ENCODE data around the gene RPS6KB2. TPM values are rescaled to one million over a fixed set of nuclear protein-coding genes. Genes with fewer than 3 reads are reported as not detected.

Gene RPS6KB2
- total and polyA plus RNA-seq, 2 experiments from 2014 or later: 29.5 to 41.3 TPM

DNA sequence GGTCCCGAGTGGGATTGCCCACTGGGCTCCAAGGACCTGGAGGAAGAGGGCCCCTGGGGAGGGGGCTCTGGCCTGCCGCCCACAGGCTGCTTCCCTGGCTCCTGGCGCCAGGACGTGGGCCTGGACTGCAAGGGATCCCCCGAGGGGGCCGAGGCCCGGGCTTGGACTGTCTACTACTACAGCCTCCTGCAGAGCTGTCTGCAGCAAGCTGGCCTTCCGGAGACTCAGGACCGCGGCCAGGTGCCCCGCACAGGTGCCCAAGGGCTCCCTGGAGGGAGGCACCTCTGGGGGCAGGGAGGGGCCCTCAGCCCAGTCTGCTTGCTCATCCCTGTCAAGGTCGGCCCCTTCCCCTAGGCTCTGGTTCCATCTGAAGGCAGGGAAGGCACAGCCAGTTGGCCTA, 10.9 kb upstream of the RPS6KB2 start:
- no peak overlapping the region for H3K27ac Mint-ChIP-seq
- Histone ChIP-seq H3K9me2 (ENCODE audit: insufficient read depth) (no peaks in the 10 kb centered on the region), H3K4me2 (no peak overlapping the region), H4K20me1 (replicated peaks; ENCODE audit: insufficient read depth) (no peaks in the 10 kb centered on the region), H3F3A (replicated peaks; ENCODE audit: low read depth) (no peaks in the 10 kb centered on the region), H3K79me2 (replicated peaks; ENCODE audit: insufficient read depth) (no peaks in the 10 kb centered on the region), H3K4me1 (ENCODE audit: insufficient read depth) (peaks cover 15% of the 10 kb centered on the region; the same call in 1 of the 2 replicates), H3K4me3 (no peak overlapping the region), H3K27ac (ENCODE audit: low read depth) (no peak overlapping the region), H3K27me3 (ENCODE audit: insufficient read depth) (peaks cover 16% of the 10 kb centered on the region; the same call in 1 of the 2 replicates), H3K36me3 (ENCODE audit: insufficient read depth) (no peaks in the 10 kb centered on the region), H2AFZ (no peak overlapping the region)
- TF ChIP-seq NANOG (IDR thresholded peaks at IDR 0.05; ENCODE audit: borderline replicate concordance): no peak
- TF ChIP-seq STAT1 (IDR thresholded peaks at IDR 0.05; ENCODE audit: unreplicated experiment): no peak
- ATAC-seq (no peak), DNase-seq (ENCODE audit: low spot score) (no peak)
- H3K36me3 Mint-ChIP-seq (ENCODE audit: low read depth): no peaks in the 10 kb centered on the region
- no peak overlapping the region; the same call in 2 of the 3 replicates for H3K4me3 Mint-ChIP-seq
- H3K9me3 Mint-ChIP-seq: no peaks in the 10 kb centered on the region
- peaks cover 23% of the 10 kb centered on the region for H3K27me3 Mint-ChIP-seq (ENCODE audit: insufficient read depth, low read depth, poor library complexity)
- peaks cover 13% of the 10 kb centered on the region for H3K4me1 Mint-ChIP-seq

DNA sequence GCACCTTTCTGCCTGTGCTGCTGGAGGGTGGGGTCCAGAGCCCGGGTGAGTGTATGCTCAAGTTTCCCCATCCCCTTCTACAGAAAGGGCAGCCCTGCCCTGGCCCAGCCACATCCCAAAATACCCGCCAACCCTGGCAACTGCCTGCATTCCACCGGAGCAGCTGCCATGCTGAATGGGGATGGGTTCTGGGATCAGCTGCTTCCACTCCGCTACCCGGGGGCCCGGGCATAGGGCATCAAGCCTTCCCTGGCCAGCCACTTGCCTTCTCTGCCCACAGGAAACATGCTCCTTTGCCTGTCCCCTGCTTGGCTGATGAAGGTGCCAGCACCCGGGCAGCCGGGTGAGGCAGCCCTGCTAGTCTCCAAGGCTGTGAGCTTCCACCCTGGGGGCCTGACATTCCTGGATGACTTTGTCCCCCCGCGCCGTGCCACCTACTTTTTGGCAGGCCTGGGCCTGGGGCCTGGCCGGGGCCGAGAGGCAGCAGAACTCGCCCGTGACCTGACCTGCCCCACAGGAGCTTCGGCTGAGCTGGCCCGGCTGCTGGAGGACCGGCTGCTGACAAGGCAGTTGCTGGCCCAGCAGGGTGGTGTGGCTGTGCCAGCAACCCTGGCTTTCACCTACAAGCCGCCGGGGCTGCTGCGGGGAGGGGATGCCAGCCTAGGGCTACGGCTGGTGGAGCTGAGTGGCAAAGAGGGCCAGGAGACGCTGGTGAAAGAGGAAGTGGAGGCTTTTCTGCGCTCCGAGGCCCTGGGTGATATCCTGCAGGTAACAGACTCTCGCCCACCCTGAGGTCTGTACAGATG, 9.6 kb upstream of the RPS6KB2 start:
- TF ChIP-seq, protein P1, sequence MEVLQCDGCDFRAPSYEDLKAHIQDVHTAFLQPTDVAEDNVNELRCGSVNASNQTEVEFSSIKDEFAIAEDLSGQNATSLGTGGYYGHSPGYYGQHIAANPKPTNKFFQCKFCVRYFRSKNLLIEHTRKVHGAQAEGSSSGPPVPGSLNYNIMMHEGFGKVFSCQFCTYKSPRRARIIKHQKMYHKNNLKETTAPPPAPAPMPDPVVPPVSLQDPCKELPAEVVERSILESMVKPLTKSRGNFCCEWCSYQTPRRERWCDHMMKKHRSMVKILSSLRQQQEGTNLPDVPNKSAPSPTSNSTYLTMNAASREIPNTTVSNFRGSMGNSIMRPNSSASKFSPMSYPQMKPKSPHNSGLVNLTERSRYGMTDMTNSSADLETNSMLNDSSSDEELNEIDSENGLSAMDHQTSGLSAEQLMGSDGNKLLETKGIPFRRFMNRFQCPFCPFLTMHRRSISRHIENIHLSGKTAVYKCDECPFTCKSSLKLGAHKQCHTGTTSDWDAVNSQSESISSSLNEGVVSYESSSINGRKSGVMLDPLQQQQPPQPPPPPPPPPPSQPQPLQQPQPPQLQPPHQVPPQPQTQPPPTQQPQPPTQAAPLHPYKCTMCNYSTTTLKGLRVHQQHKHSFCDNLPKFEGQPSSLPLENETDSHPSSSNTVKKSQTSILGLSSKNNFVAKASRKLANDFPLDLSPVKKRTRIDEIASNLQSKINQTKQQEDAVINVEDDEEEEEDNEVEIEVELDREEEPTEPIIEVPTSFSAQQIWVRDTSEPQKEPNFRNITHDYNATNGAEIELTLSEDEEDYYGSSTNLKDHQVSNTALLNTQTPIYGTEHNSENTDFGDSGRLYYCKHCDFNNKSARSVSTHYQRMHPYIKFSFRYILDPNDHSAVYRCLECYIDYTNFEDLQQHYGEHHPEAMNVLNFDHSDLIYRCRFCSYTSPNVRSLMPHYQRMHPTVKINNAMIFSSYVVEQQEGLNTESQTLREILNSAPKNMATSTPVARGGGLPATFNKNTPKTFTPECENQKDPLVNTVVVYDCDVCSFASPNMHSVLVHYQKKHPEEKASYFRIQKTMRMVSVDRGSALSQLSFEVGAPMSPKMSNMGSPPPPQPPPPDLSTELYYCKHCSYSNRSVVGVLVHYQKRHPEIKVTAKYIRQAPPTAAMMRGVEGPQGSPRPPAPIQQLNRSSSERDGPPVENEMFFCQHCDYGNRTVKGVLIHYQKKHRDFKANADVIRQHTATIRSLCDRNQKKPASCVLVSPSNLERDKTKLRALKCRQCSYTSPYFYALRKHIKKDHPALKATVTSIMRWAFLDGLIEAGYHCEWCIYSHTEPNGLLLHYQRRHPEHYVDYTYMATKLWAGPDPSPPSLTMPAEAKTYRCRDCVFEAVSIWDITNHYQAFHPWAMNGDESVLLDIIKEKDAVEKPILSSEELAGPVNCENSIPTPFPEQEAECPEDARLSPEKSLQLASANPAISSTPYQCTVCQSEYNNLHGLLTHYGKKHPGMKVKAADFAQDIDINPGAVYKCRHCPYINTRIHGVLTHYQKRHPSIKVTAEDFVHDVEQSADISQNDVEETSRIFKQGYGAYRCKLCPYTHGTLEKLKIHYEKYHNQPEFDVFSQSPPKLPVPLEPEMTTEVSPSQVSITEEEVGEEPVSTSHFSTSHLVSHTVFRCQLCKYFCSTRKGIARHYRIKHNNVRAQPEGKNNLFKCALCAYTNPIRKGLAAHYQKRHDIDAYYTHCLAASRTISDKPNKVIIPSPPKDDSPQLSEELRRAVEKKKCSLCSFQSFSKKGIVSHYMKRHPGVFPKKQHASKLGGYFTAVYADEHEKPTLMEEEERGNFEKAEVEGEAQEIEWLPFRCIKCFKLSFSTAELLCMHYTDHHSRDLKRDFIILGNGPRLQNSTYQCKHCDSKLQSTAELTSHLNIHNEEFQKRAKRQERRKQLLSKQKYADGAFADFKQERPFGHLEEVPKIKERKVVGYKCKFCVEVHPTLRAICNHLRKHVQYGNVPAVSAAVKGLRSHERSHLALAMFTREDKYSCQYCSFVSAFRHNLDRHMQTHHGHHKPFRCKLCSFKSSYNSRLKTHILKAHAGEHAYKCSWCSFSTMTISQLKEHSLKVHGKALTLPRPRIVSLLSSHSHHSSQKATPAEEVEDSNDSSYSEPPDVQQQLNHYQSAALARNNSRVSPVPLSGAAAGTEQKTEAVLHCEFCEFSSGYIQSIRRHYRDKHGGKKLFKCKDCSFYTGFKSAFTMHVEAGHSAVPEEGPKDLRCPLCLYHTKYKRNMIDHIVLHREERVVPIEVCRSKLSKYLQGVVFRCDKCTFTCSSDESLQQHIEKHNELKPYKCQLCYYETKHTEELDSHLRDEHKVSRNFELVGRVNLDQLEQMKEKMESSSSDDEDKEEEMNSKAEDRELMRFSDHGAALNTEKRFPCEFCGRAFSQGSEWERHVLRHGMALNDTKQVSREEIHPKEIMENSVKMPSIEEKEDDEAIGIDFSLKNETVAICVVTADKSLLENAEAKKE (CRISPR knock-in tag; IDR thresholded peaks at IDR 0.05): no peak
- TF ChIP-seq, protein P2, sequence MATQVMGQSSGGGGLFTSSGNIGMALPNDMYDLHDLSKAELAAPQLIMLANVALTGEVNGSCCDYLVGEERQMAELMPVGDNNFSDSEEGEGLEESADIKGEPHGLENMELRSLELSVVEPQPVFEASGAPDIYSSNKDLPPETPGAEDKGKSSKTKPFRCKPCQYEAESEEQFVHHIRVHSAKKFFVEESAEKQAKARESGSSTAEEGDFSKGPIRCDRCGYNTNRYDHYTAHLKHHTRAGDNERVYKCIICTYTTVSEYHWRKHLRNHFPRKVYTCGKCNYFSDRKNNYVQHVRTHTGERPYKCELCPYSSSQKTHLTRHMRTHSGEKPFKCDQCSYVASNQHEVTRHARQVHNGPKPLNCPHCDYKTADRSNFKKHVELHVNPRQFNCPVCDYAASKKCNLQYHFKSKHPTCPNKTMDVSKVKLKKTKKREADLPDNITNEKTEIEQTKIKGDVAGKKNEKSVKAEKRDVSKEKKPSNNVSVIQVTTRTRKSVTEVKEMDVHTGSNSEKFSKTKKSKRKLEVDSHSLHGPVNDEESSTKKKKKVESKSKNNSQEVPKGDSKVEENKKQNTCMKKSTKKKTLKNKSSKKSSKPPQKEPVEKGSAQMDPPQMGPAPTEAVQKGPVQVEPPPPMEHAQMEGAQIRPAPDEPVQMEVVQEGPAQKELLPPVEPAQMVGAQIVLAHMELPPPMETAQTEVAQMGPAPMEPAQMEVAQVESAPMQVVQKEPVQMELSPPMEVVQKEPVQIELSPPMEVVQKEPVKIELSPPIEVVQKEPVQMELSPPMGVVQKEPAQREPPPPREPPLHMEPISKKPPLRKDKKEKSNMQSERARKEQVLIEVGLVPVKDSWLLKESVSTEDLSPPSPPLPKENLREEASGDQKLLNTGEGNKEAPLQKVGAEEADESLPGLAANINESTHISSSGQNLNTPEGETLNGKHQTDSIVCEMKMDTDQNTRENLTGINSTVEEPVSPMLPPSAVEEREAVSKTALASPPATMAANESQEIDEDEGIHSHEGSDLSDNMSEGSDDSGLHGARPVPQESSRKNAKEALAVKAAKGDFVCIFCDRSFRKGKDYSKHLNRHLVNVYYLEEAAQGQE (IDR thresholded peaks at IDR 0.05; ENCODE audit: unreplicated experiment): no peak
- TF ChIP-seq ZNF331 (CRISPR knock-in tag; IDR thresholded peaks at IDR 0.05; ENCODE audit: low read depth) (no peak), NANOG (IDR thresholded peaks at IDR 0.05; ENCODE audit: borderline replicate concordance) (no peak), POLR2AphosphoS5 (IDR thresholded peaks at IDR 0.05; ENCODE audit: low read depth) (no peak), EZH2 (IDR thresholded peaks at IDR 0.05; ENCODE audit: low read depth, unreplicated experiment) (no peak), ZNF114 (CRISPR knock-in tag; IDR thresholded peaks at IDR 0.05) (no peak), JUNB (IDR thresholded peaks at IDR 0.05; ENCODE audit: unreplicated experiment) (no peak), CREB1 (CRISPR knock-in tag; IDR thresholded peaks at IDR 0.05; ENCODE audit: low read depth) (no peak)
- ATAC-seq: no peak
- peaks cover 15% of the 10 kb centered on the region; the same call in 1 of the 2 replicates for H3K4me1 ChIP-seq (ENCODE audit: insufficient read depth)

More for the DNA sequence above, 9.6 kb upstream of the RPS6KB2 start:
- H3K27me3 ChIP-seq (ENCODE audit: insufficient read depth): peaks cover 12% of the 10 kb centered on the region; the same call in 1 of the 2 replicates
- peaks cover 19% of the 10 kb centered on the region for H3K4me1 Mint-ChIP-seq
- H3K4me3 ChIP-seq: no peak overlapping the region
- H3K4me2 ChIP-seq: no peak overlapping the region
- no peaks in the 10 kb centered on the region for H3K9me2 ChIP-seq (ENCODE audit: insufficient read depth)
- no peak overlapping the region for H3K4me3 Mint-ChIP-seq
- H2AFZ ChIP-seq: no peak overlapping the region
- no peaks in the 10 kb centered on the region for H3K9me3 Mint-ChIP-seq
- no peak overlapping the region for H3K27ac ChIP-seq (ENCODE audit: low read depth)
- H3K27ac Mint-ChIP-seq: no peak overlapping the region
- no peaks in the 10 kb centered on the region for H3K36me3 Mint-ChIP-seq (ENCODE audit: low read depth)
- H3K36me3 ChIP-seq (ENCODE audit: insufficient read depth): no peaks in the 10 kb centered on the region
- no peaks in the 10 kb centered on the region for H3K79me2 ChIP-seq (replicated peaks; ENCODE audit: insufficient read depth)
- H3K27me3 Mint-ChIP-seq (ENCODE audit: insufficient read depth, low read depth, poor library complexity): peaks cover 25% of the 10 kb centered on the region
- no peaks in the 10 kb centered on the region for H3F3A ChIP-seq (replicated peaks; ENCODE audit: low read depth)
- DNase-seq (ENCODE audit: low spot score): no peak
- no peaks in the 10 kb centered on the region for H4K20me1 ChIP-seq (replicated peaks; ENCODE audit: insufficient read depth)
